ENCODE results near the gene YIPF3. TPM values are rescaled to one million over a fixed set of nuclear protein-coding genes. Genes with fewer than 3 reads are reported as not detected.
"Not testable (repeated sequence)": the region's sequence is repeated elsewhere in the genome, so short reads cannot be mapped to it uniquely, and the experiment has no call there.

The YIPF3 gene
- total RNA-seq, 1 donor from 2014 or later, result 122 TPM

GRCh38 chr6:43504756-43505593 is 11.8 kb downstream of the YIPF3 start:
- peaks cover 9% of the 10 kb centered on the region for H3K4me1 Mint-ChIP-seq (ENCODE audit: unreplicated experiment)
- H3K4me3 Mint-ChIP-seq, result no peak overlapping the region
- no peaks in the 10 kb centered on the region for H3K9me3 Mint-ChIP-seq
- no peak for TF ChIP-seq CTCF (conservative IDR thresholded peaks at IDR 0.05)
- no peaks in the 10 kb centered on the region for H3K36me3 Mint-ChIP-seq
- peaks cover 19% of the 10 kb centered on the region for H3K27me3 Mint-ChIP-seq
- no peak for DNase-seq (ENCODE audit: extremely low spot score, unreplicated experiment)
- H3K27ac Mint-ChIP-seq, result no peak overlapping the region

- Mint-ChIP-seq H3K36me3 (no peaks in the 10 kb centered on the region), H3K27ac (no peak overlapping the region), H3K27me3 (peaks cover 9% of the 10 kb centered on the region), H3K9me3 (no peaks in the 10 kb centered on the region), H3K4me1 (ENCODE audit: unreplicated experiment) (peaks cover under 1% of the 10 kb centered on the region), H3K4me3 (no peak overlapping the region)
- no peak for TF ChIP-seq CTCF (conservative IDR thresholded peaks at IDR 0.05)
- DNase-seq (ENCODE audit: extremely low spot score, unreplicated experiment), result no peak
Observed at GRCh38 chr6:43503443-43503842, 13.3 kb downstream of the YIPF3 start.

GRCh38 chr6:43502666-43503065 is 14.1 kb downstream of the YIPF3 start:
- no peaks in the 10 kb centered on the region for H3K4me1 Mint-ChIP-seq (ENCODE audit: unreplicated experiment)
- no peak overlapping the region for H3K27ac Mint-ChIP-seq
- no peaks in the 10 kb centered on the region for H3K36me3 Mint-ChIP-seq

GRCh38 chr6:43500921-43501320 is 15.8 kb downstream of the YIPF3 start:
- no peak for TF ChIP-seq CTCF (conservative IDR thresholded peaks at IDR 0.05)
- DNase-seq (ENCODE audit: extremely low spot score, unreplicated experiment), result no peak
- Mint-ChIP-seq H3K9me3 (no peaks in the 10 kb centered on the region), H3K27ac (no peak overlapping the region), H3K36me3 (no peaks in the 10 kb centered on the region), H3K4me3 (no peak overlapping the region), H3K27me3 (no peaks in the 10 kb centered on the region), H3K4me1 (ENCODE audit: unreplicated experiment) (no peaks in the 10 kb centered on the region)

More at GRCh38 chr6:43502666-43503065, 14.1 kb downstream of the YIPF3 start:
- Mint-ChIP-seq H3K4me3 (no peak overlapping the region), H3K9me3 (no peaks in the 10 kb centered on the region), H3K27me3 (peaks cover 2% of the 10 kb centered on the region)
- no peak for DNase-seq (ENCODE audit: extremely low spot score, unreplicated experiment)
- no peak for TF ChIP-seq CTCF (conservative IDR thresholded peaks at IDR 0.05)

GRCh38 chr6:43499028-43499815 is 17.5 kb downstream of the YIPF3 start:
- DNase-seq (ENCODE audit: extremely low spot score, unreplicated experiment), result no peak
- no peaks in the 10 kb centered on the region for H3K36me3 Mint-ChIP-seq
- no peaks in the 10 kb centered on the region for H3K9me3 Mint-ChIP-seq
- H3K27me3 Mint-ChIP-seq, result no peaks in the 10 kb centered on the region
- TF ChIP-seq CTCF (conservative IDR thresholded peaks at IDR 0.05), result no peak
- peaks cover 9% of the 10 kb centered on the region for H3K4me1 Mint-ChIP-seq (ENCODE audit: unreplicated experiment)
- H3K4me3 Mint-ChIP-seq, result no peak overlapping the region
- no peak overlapping the region for H3K27ac Mint-ChIP-seq

GRCh38 chr6:43498291-43498690 is 18.4 kb downstream of the YIPF3 start:
- DNase-seq (ENCODE audit: extremely low spot score, unreplicated experiment); H3K27ac Mint-ChIP-seq; H3K36me3 Mint-ChIP-seq; H3K27me3 Mint-ChIP-seq; H3K9me3 Mint-ChIP-seq; H3K4me3 Mint-ChIP-seq: not testable (repeated sequence)
- H3K4me1 Mint-ChIP-seq (ENCODE audit: unreplicated experiment), result peaks cover 14% of the 10 kb centered on the region

All from type B pancreatic cell (in vitro differentiated cells).